NCI-H2196 (cell line): ENCODE data around the gene TMEM135.
"Not testable (repeated sequence)": the region's sequence is repeated elsewhere in the genome, so short reads cannot be mapped to it uniquely, and the experiment has no call there.

Experiments used
- DNase-seq: peaks from one replicate; lab custom pipeline; 2025; ENCODE audit not compliant: unreplicated experiment; lab: John Stamatoyannopoulos, UW

Gene TMEM135

GRCh38 chr11:87076260-87076783 is 38.6 kb downstream of the TMEM135 start:
- DNase-seq, result no peak

- DNase-seq, result no peak
Measured at GRCh38 chr11:87076874-87077429, 39.2 kb downstream of the TMEM135 start.

DNA sequence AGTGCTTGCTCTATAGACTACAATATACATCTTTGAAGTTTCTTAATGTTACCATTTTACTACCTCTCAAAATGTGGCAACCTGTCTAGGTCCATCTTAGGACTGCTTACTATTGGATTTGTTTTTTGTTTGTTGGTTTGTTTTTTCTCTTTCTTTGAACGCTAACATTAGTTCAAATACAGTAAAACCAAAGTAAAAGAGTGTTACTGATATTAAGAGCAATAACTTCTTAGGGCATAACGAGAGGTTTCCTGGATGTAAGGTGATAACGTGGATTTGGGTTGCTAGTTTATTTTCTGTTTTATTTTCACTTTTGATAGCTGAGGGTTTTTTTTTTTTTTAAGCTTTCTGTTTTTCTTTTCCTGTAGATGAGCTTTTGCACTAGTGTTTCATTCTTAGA is 43.6 kb downstream of the TMEM135 start:
- no peak for DNase-seq

- no peak for DNase-seq
Measured at GRCh38 chr11:87082590-87082989, 44.9 kb downstream of the TMEM135 start.

GRCh38 chr11:87083029-87083428 is 45.3 kb downstream of the TMEM135 start:
- no peak for DNase-seq

DNA sequence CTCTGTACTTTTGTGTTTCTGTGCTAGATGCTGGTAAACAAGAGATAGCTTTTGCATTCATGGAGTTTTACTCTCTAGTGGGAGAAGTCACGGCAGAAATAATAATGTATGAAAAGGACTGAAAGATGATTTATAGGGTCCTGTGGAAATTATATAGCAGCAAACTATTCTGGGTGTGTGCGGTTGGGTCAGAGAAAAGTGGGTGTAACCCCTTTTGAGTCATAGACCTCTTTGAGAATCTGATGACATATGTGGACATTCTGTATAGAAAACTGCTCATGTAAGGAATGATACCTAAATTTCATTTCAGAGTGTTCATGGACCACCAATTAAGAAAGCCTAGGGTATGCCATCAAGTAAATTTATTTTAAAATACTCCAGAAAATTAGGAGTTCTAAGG is 54.4 kb downstream of the TMEM135 start:
- DNase-seq, result no peak

DNA sequence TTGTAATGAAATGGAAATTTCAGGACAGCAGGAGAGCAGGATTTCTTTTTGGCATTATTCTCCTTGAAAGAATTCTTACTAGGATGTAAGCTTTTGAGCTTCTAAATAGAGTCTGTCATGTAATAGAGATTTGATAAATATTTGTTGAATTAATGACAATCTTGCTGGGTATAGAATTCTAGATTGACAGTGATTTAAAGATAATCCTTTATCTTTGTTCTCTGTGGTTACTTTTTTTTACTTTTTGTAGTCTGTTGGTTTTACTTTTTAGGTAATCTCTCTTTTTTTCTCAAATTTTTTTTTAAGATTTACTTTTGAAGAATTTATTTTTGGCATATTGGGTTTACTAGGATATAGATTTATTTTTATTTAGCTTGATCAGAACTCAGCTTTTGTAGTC is 54.8 kb downstream of the TMEM135 start:
- DNase-seq, result no peak

DNA sequence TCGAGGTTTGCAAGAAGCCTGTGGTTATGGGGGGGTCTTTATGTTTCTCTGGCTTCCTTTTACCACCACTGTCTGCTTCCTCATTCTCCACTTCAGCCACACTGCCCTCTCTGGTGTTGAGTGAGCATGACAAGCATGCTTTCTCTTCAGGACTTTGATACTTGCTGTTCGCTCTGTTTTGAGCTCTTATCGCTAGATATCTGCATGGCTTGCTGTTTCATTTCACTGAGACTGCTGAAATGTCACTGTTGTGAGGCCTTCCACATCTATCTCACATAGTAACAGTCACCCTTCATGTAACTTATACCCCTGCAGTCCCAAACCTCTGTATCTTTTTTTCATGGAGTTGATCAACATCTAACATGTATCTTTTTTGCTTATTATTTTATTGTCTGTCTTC is 59.8 kb downstream of the TMEM135 start:
- DNase-seq, result peak; percentile 16

- DNase-seq, result no peak
Measured at GRCh38 chr11:87101956-87102580, 64.3 kb downstream of the TMEM135 start.

DNA sequence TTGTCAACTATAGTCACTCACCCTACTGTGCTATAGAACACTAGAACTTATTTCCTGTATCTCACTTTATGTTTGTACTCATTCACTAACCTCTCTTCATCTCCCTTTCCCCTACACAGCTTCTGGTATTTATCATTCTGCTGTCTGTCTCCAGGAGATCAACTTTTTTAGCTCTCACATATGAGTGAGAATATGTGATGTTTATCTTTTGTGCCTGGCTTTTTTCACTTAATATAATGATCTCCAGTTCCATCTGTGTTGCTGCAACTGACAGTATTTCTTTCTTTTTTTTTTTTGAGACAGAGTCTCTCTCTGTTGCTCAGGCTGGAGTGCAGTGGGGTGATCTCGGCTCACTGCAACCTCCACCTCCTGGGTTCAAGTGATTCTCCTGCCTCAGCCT is 68.1 kb downstream of the TMEM135 start:
- DNase-seq, result not testable (repeated sequence)

DNA sequence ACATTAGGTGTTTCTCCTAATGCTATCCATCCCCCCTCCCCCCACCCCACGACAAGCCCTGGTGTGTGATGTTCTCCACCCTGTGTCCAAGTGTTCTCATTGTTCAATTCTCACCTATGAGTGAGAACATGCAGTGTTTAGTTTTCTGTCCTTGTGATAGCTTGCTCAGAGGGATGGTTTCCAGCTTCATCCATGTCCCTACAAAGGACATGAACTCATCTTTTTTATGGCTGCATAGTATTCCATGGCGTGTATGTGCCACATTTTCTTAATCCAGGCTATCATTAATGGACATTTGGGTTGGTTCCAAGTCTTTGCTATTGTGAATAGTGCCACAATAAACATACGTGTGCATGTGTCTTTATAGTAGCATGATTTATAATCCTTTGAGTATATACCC is 69.6 kb downstream of the TMEM135 start:
- DNase-seq, result not testable (repeated sequence)

- DNase-seq, result no peak
Measured at GRCh38 chr11:87110443-87111131, 72.9 kb downstream of the TMEM135 start.

- no peak for DNase-seq
Measured at GRCh38 chr11:87114093-87114492, 76.4 kb downstream of the TMEM135 start.

DNA sequence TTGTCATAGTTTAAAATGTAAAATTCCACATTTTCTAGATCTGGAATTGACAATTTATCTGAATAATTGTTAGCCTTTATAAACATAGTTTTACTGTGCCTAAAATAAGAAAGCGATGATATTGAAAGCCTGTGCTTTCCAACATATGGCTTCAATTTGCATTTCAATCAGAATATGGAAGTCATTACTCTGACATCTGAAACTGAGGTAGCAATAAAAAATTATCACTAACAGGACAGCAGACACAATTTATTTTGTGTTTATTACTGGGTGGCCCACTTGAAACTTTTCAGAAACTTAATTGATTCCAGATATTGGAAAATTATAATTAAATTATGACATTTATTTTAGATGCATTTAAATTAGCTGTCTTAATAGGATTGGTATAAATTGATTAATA is 78.5 kb downstream of the TMEM135 start:
- DNase-seq, result no peak

DNA sequence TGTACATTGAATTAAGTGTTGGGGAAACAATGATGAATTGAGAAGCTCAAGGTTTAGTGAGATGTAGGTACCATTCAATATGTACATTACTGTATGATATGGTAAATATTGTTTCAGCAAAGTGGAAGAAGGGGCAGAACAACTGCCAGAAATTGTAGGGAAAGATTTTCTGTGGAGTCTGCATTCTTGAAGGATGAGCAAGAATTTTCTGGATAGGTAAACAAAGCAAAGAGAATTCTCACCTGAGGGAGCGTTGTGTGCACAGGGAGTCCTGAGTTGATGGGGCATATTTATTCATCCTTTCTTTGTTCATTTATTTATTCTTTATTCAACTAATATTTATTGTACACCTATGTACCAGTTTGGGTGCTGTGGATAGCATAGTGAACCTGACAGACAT is 83.2 kb downstream of the TMEM135 start:
- DNase-seq, result no peak

- no peak for DNase-seq
Measured at GRCh38 chr11:87122852-87123251, 85.1 kb downstream of the TMEM135 start.

GRCh38 chr11:87125257-87125656 is 87.5 kb downstream of the TMEM135 start:
- no peak for DNase-seq

GRCh38 chr11:87127101-87127500 is 89.4 kb downstream of the TMEM135 start:
- DNase-seq, result no peak

DNA sequence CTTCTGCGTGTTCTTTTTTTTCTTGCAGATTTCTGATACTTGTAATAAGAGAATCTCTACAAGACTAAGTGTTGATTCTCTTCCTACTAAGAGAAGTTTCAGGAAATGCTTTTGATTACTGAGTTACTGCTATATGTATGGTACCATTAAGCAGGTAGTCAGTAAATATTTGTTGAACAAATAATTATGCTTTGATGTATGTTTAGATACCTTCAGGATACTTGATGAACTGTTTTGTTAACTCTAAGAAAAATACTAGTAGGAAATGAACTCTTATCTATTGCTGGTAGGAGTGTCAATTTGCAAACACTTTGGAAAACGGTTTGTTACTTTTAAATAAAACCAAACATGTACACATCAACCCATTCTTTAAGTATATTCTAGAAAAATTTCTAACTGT is 90.6 kb downstream of the TMEM135 start:
- no peak for DNase-seq

DNA sequence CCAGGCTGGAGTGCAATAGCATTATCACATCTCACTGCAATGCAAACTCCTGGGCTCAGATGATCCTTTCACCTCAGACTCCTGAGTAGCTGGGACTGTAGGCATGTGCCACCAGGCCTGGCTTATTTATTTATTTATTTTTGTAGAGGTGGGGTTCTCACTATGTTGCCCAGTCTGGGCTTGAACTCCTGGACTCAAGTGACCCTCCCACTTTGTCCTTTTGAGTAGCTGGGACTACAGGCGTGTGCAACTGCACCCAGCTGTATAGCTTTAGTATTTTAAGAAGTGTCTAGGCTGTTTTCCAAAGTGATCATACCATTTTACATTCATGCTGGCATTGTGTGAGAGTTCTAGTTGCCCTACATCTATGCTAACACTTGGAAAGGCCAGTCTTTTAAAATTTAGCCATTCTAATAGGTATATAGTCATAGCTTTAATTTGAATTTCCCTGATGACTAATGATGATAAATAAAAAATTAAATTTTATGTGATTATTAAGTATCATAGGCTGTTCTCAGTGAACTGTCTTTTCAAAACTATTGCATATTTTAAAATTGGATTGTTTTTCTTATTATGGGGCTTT is 96.9 kb downstream of the TMEM135 start:
- DNase-seq, result no peak

GRCh38 chr11:87136236-87136635 is 98.5 kb downstream of the TMEM135 start:
- no peak for DNase-seq

GRCh38 chr11:87137711-87138110 is 100.0 kb downstream of the TMEM135 start:
- no peak for DNase-seq
